Muscle of back (tissue), 11 donors: Measurements from ENCODE around the gene ARFIP1. TPM values are rescaled to one million over a fixed set of nuclear protein-coding genes. Genes with fewer than 3 reads are reported as not detected.

Source experiments
- DNase-seq, 3 donors: peaks; one replicate each; pipeline versions ENCODE4 v3.0.0 to v3.0.0-alpha.2; 2013
- polyA plus RNA-seq, 10 donors: library from polyadenylated mRNA; unstranded; fragments of 120-200 nt; gene quantifications; one replicate each; pipeline ENCODE4 v1.2.1, GENCODE V29; 2013; ENCODE audit not compliant: insufficient read length in 10 of 10

ARFIP1 gene
- polyA plus RNA-seq, 10 donors: 17.3 to 27.0 (median 20.9) TPM

DNA sequence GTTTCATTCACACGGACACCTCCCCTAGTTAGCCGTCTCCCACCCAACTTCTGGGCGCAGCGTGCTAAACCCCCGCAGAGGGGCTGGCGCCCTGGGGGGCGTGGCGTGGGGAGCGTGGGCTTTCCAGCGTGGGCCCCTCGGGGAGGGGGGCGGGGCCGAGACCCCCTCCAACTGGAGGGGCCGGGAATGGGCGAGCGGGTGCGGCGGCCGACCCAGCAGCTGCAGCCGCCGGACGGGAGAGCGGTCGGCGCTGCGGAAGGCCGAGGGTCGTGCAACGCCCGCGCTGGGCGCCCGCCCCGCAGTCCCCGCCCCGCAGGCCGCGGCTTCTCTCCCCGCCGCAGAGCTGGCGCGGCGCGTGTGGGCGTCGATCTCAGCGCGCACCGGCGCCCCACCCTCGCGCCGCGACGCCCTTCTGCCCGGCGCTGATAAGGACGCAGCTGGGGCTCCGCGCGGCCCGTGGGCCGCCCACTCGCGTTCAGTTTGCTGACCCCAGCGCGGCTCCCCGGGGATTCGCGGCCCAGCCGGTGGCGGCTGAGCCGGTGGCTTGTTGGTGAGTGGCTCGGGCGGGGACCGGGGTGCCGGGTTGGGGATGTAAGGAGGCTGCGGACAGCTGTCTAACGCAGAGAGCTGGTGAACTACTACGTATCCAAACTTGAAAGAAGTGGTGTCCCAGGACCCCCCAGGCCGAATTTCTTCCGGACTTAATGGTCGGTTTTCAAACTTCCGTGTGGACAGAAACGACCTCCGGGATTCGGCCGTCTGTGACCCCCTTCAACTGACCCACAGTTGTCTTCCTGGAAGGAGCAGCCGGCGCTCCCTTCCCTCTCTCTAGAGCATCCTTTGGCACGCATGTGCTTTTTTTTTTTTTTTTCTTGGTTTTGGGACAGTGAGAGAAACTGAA, 157.8 kb downstream of the ARFIP1 start:
- peak; percentile 54 to 92 (median 78) for DNase-seq

DNA sequence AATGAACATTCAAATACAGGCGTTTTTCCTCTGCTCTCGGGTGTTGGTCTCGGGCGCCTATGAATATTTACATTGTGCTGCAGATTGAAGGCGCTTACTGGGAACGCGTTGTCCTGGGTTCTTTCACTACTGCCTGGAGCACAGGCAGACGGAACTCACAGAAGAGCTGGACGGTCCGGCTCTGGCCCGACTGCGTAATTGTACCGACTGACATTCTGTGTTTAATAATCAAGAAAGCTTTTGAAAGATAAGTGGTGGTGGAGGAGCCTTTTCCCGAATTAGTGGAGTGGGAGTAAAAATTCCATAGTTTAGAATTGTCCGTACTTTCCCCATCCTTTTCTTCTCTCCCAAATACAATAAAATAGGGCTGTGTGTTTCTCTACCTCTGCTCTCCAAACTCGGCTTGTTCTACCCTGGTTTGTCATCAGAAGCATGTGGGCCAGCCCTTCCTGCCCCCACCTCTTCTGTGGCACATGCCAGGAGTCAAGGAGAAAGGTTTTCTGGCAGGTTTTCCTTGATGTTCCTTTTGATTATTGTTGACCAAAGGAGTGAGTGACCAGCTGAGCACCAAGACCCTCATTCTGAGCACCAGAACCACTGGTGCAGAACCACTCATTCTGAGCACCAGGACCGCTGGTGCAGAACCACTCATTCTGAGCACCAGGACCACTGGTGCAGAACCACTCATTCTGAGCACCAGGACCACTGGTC, 158.6 kb downstream of the ARFIP1 start:
- no peak for DNase-seq

DNA sequence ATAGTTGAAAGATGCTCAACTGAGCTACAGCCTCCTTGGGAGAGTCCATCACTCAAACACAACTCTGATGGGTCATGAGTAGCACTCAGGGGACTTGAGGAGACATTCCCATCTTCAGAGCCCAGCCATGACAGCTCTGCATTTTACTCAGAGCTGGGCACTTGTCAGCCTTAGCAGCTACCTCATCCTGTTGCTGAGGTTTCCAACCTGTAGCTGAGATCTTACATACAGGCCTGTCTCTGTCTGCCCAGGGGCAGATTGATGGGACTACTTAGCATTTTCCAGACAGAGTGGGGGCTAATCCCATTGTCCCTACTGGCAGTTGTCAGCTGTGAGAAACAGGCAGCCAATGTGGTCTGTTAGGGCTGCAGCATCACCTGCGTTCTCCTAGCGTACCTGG, 159.9 kb downstream of the ARFIP1 start:
- DNase-seq: no peak

DNA sequence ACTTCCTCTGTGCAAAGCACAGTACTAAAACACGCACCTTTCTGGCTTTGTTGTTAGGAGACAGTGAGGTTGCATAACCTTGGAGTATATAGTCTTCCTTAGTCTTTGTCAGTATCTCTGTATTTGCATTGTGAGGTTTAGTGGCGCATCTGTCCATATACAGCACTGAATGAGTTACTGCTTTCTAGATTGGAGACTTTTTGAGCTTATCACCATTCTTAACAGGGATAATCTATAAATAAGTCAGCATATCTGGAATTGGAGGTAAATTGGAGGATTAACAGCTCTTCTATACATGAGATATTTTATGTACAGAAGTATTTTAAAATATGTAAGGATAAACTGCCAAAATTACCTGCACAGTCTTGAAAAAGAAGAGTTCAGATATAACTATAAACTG, 160.7 kb downstream of the ARFIP1 start:
- DNase-seq: no peak

DNA sequence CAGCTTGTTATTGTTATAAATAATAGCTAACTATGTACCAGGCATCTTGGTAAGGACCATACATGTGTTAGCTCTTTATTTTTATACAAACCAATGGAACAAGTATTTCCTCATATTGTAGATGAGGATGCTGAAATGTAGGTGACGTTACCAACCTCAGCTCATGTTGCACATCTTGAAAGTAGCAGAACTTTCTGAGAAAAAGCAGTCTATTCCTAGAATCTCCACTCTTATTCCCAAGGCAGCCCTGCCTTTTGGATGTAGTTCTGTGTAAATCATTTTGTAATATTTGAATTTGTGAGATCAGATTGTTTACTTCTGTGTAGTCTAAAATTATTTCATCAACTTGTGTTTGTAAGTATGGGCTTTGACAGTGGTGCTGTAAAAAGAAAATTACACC, 161.7 kb downstream of the ARFIP1 start:
- DNase-seq: peak in 2 of 3 donors; percentile 36 to 67

DNA sequence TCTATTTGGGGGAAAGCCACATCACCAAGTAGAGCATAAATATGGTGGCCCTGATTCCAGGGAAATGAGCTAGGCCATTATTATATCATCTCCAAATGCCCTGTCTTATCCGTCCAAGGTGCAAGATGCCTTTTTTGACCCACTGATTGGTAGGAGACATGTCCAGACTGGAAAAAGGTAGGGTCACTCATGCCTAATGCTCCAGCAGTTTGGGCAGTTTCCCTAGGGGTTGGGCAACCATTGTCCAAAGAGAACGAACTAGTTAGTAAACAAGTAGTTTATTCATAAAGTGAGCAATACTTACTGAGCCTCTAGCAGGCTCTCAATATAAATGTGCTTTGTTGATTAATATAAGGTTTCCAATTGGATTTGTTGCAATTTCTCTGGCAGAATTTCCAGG, 162.6 kb downstream of the ARFIP1 start:
- DNase-seq: no peak

DNA sequence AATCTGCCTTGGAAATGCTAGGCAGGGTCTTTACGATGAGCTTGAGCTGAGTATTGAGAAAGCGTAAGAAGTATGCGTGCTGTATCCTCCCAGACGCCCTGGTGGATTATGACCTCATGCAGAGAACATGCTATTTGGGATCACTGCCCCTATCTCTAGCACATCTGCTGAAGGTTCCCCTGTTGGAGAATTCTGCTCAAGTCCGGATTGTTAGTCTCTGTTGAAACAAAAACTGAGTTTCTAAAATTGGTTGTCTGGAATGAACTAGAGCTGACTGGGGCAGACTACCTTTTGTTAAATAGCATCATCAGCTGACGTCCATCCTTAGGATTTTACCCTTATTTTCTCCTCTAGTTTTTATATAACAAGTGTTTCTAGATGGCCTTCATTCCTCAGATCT, 163.9 kb downstream of the ARFIP1 start:
- peak; percentile 86 to 94 (median 87) for DNase-seq

DNA sequence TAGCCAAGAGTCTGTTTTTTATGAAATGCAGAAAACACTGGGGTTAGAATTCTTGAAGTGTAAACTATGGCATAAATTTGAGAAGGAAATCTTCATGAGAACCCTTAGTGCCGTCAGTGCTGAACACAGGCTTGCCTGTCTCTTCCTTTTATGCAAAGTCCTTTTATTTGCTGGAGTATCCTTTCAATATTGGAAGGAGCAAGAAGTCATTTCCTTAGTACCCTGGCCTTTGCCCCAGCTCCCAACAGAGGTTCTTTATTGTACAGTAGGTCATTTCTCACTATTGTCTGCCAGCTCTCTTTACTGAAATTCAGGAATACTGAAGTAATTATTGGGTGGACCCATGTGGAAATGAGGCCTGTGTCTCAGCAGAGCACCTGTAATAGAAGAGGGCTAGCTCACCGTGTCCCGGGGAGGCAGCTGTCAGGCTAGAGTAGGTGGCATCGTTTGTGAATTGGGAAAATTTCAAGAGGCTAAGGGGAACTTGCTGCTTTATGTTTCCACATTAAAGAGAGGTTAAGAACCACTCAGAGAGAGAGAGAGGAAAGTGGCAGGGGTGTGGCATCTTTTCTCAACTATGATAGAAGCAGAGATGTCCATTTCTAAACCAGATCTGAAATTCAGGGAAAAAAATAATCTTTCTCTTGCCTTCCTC, 165.0 kb downstream of the ARFIP1 start:
- DNase-seq: no peak

DNA sequence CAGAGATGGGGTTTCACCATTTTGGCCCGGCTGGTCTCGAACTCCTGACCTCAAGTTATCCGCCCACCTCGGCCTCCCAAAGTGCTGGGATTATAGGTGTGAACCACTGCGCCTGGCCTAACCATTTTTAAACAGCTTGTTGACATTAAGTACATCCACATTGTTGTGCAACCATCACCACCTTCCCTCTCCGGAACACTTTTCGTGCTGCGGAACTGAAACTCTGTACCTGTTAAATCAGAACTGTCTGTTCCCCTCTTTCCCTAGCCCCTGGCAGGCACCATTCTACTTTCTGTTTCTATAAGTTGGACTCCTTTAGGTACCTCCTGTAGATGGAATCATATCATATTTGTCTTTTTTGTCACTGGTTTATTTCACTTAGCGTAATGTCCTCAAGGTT, 165.9 kb downstream of the ARFIP1 start:
- no peak for DNase-seq

DNA sequence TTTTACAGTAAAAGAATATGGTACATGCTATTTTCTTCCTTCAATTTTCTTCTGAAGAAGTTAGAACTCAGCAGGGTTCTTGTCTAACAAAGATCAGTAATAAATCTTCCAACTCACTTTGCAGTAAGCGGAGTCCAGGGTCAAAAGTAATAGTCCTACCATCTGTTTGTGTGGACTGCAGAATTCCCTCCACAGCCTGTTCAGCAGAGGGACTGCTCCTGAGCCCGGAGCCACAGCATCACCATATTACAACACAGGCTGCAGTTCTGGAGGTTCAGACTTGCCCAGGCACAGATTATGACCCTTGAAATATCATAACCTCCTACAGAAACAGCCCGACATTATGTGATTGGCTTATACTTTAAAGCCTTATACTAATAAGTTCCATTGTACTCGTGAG, 166.7 kb downstream of the ARFIP1 start:
- no peak for DNase-seq

DNA sequence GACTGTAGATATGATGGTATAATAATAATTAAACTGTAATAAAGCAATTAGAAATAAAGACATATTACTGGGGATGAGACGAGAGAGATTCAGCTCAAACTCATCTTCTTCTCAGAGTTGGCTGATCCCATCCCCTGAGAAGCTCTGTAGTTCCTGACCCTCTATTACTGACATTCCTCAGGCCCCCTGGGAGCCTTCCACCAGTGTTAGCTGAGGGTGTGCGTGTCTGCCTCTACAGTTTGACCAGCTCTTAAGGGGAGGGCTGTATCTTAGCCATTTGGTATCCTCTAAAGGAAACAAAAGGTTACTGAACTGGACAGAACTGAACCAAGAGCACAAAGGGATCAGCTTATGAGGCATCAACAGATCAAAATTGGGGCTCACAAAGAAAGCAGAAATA, 167.6 kb downstream of the ARFIP1 start:
- DNase-seq: no peak

DNA sequence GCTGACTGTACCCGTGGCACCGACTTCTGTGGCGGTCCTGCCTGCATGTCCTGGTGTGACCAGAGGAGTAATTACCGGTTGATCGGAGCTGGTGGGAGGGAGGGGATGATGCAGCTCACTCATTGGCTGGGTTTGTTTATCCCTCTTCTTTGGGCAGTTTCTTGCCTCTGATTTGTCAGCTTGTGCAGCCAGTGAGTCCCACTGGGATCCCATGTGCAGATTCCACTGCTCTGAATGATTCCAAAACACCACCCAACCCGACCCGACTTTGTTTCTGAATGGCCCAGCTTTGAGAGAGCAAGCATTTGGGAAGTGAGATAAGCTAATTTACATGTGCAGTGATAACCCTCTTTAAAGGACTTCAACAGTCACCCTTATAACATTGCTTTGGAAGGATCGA, 170.2 kb downstream of the ARFIP1 start:
- no peak for DNase-seq

DNA sequence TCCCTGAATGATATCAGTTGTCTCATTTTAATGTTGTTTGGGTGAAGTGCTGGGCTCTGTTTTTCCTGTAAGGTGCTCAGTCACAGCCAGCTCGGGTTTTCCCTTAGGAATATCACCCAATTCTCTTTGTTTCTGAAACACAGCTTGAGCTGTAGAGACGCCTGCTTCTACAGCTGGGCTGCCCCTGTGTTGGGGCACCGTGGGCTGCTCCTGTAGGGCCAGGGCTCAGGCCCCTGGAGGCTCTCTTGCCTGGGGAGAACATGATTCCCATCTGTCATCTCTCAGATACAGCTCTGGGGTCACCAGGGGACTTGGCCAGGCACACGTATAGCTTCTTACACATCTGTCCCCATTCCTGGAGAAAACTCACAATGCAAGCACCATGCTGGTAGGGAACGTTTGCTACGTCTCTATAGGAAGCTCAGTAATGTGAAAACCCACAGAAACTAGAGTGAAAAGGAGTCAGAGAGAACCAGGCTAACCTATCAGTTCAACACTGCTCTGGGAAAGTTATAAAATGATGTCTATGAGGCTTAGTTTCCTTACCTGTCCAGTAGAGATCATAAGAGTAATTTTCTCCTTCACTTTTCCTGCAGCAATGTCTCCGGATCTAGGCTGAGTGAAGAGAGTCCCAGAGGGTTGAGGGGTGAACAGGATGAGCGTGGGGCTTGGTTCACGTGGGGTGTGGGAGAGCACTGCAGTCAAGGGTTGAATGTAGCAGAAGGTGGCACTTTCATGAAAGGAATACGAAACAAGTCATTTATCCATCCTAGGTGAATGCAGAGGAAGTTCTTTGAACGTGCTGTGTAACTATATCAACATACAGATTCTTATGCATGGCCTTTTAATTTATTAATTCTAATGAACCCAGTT, 170.9 kb downstream of the ARFIP1 start:
- DNase-seq: no peak

DNA sequence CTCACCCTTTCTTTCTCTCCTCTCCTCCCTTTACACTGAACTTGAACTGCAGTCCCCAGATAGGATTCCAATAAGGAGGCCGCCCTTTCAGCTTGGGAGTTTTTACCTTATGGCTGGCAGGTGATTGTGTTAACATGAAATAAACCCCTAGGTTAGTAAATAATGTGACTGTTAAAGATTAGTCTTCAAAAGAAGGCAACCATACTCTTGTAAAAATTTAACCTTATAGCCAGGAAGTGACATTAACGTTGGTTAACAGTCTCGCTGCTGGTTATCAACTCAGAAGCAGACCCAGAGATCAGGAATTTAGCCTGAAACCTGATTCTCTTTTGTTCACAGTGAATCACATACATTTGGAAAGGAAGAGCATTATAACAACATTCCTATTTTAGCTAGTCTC, 171.6 kb downstream of the ARFIP1 start:
- DNase-seq: no peak

DNA sequence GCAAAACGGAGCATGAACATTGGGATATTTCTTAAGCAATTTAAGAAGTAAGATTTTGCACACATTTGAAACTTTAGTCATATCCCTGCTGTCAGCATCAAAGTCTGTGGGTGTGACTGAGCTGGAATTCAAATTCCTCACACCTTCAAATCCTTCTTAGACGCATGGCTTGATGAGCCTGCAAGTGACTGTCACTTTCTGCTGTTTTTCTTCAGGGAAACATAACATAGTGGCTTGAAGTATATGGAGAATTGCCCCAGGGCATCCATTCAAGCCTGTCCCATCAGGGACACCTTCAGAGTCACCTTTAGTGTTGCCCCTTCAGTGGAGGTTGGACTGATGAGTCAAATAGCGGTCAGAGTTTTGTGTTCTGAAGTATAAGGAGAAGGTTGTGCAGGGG, 173.8 kb downstream of the ARFIP1 start:
- no peak for DNase-seq

DNA sequence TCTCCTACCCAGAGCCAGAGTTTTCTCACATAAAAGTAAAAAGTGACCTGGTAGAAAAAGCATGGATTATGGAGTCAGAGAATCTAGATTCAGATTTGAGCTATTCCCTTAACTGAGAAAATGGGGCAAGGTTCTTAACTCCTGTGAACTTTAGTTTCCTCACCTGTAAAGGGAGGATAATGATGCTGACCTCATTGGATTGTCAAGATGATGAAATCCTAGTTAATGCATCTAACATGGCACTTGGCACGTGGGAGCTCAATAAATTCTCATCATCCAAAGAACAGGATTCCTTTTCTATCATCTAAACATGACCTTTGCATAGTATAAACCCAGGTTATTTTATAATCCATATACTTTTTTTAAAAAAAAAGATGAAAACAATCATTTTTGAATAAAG, 175.0 kb downstream of the ARFIP1 start:
- DNase-seq: no peak

DNA sequence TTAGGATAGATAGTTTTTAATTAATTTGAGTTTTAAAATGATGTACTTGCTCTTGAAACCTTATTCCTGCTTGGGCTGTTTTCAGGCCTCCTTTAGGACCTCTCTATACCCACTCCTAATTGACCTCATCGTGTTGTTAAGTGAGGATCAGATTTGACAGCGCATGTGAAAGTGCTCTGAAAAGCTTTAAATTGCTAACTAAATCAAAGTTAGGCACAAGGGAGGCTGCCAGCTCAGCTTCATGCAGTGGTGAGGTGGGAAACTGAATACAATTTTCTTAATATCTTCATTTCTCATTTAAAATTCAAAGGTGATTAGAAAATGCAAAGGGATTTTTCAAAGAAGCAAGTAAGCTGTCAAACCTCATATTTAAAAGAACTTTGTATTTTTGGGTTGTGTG, 176.4 kb downstream of the ARFIP1 start:
- DNase-seq: no peak

DNA sequence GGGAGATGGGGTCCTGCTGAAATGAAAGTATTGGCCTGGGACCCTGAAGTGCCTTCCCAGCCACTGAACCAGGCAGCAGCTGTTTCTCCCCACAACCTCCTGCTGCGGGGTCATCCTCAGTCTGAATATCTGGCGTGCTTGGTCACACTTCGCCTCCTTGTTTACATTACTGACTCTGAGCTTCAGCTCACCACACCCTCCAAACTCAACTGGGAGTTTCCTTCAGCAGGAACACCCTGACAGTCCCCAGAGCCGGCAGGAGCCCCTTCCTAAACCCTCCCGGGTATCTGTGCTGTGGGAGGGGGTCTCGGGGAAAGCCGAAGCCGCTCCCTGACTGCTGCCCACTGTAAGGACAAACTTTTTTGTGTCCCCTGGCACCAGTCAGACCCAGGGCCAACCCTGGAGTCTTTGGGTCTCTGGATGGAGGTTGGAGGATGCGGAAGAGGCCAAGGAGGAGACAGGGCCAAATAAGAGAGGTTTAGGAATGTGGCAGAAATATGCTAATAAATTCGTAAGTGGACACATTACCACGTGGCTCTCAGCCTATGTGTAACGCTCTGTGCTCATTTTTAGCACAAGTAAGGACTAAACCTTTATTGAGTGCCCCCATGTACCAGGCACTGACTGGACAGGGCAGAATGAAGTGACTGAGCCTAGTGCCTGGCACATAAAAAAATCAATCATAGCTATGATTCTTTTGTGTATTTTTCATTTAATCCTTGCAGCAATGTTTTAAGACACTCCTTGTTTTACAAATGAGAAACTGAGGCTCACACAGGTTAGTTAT, 177.1 kb downstream of the ARFIP1 start:
- DNase-seq: peak in 1 of 3 donors; percentile 63

DNA sequence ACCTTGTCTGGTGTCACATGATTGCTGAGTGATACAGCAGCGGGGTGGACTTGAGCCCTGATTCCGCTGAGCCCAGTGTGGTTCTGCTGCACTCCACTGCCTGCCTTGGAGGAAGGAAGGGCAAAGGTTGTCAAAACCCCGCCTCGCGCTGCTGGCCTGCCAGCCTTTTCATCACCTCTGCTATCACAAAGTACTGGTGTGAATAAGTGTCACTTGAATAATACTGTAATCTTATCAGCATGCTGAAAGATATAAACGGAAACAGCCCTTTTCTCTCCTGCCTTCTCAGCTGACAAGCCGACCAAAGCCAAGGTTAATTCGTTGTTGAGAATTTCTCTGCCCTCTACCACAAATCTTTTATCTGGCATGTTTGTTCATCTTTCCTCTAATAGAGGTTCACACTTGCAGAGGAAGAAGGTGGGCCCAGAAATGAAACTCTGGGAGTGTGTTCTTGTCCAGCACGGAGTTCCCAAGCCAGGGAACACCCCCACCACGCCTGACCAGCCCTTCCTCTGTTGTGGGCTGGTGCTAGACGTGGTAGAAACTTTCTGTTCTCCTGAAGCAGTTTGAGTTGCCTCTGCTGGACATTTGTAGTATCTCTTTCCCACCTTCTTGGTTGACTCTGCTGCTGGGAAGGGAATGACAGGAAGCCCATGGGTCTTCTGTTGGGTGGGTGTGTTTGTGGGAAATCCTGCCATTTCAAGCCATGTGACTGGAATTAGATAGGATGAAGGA, 177.8 kb downstream of the ARFIP1 start:
- DNase-seq: no peak

DNA sequence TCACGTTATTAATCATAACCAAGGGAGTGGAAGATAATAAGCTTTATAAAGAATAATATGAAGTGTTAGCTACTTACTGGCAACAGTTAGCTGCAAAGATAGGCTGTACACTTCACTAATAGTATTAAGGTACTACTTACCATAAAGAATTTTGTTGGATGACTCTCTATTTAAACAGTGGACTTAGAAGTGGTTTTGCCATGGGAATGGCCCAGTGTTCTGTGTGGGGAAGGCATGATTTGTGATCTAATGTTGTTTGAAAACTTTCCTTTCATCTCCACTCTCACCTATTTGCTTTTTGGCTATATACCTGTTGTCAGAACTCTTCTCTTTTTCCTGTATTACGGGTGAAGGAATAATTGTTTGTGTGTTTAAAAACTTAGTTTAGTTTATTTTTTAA, 179.3 kb downstream of the ARFIP1 start:
- no peak for DNase-seq
